CD4-positive, alpha-beta T cell (primary cell): ENCODE results near the gene MEIOSIN. TPM values are rescaled to one million over a fixed set of nuclear protein-coding genes. Genes with fewer than 3 reads are reported as not detected.
"Not testable (repeated sequence)": the region's sequence is repeated elsewhere in the genome, so short reads cannot be mapped to it uniquely, and the experiment has no call there.

ENCODE experiments used
- ATAC-seq: fragments of 200-7000 bp; cut with Tn5 transposase; one replicate; pipeline ENCODE4 v1.10.0; 2022; ENCODE audit warnings: mild to moderate bottlenecking; ENCODE audit not compliant: poor library complexity
- CTCF ChIA-PET: fragments of 350-600 bp; sonication (Branson Sonifier 250); formaldehyde crosslinking; loops from one replicate; lab custom pipeline; 2021; ENCODE audit warnings: antibody characterized with exemption, inconsistent platforms; lab: Charles Lee
- POLR2A ChIA-PET: fragments of 350-600 bp; sonication (Branson Sonifier 250); formaldehyde crosslinking; loops from one replicate; lab custom pipeline; 2021; ENCODE audit warnings: antibody characterized with exemption, inconsistent platforms; lab: Charles Lee
- DNase-seq, 14 experiments: peaks; one replicate each; pipeline ENCODE4 v3.0.0-alpha.2; 2013 to 2020; ENCODE audit warnings: mixed read lengths in 2 of 14
- H3K27ac ChIP-seq, 2 donors: one replicate each; pipeline versions ENCODE4 v1.5.1 to v1.7.0; 2013; ENCODE audit warnings: low read length in 2 of 2, low read depth in 1 of 2, mild to moderate bottlenecking in 1 of 2
- H3K27me3 ChIP-seq, 2 experiments: 1 replicate in 1 of 2; 2 replicates in 1 of 2; pipeline versions ENCODE4 v1.6.1 to v1.7.0; 2013; ENCODE audit warnings: low read length in 2 of 2, control low read depth in 1 of 2, mild to moderate bottlenecking in 1 of 2, moderate library complexity in 1 of 2; ENCODE audit not compliant: insufficient read depth in 2 of 2, control insufficient read depth in 1 of 2
- H3K36me3 ChIP-seq: one replicate; pipeline ENCODE4 v1.6.1; 2013; ENCODE audit warnings: low read length, control low read depth; ENCODE audit not compliant: insufficient read depth
- H3K4me1 ChIP-seq: one replicate; pipeline ENCODE4 v1.6.1; 2013; ENCODE audit warnings: low read length, control low read depth; ENCODE audit not compliant: insufficient read depth
- H3K4me3 ChIP-seq: one replicate; pipeline ENCODE4 v1.5.1; 2013; ENCODE audit warnings: mild to moderate bottlenecking, low read length, moderate library complexity
- H3K9me3 ChIP-seq, 2 experiments: 1 replicate in 1 of 2; 2 replicates in 1 of 2; pipeline versions ENCODE4 v1.6.1 to v1.7.0; 2013; ENCODE audit warnings: low read length in 2 of 2, mild to moderate bottlenecking in 2 of 2, control low read depth in 1 of 2, moderate library complexity in 1 of 2; ENCODE audit not compliant: control insufficient read depth in 1 of 2, insufficient read depth in 1 of 2
- H3K27ac Mint-ChIP-seq: one replicate; pipeline ENCODE4 v1.8.0; 2020; ENCODE audit warnings: mixed read lengths
- H3K27me3 Mint-ChIP-seq: one replicate; pipeline ENCODE4 v1.8.0; 2021; ENCODE audit warnings: mixed read lengths
- H3K36me3 Mint-ChIP-seq: one replicate; pipeline ENCODE4 v1.8.0; 2021; ENCODE audit warnings: low read depth, mixed read lengths
- H3K4me1 Mint-ChIP-seq: one replicate; pipeline ENCODE4 v1.8.0; 2021; ENCODE audit warnings: low read depth, mixed read lengths
- H3K4me3 Mint-ChIP-seq: one replicate; pipeline ENCODE4 v1.8.0; 2020; ENCODE audit warnings: mild to moderate bottlenecking, mixed read lengths
- H3K9me3 Mint-ChIP-seq: one replicate; pipeline ENCODE4 v1.8.0; 2020; ENCODE audit warnings: mixed read lengths
- CTCF ChIP-seq: fragments of 200-600 bp; IDR thresholded peaks from one replicate; pipeline ENCODE4 v1.8.0; 2022; ENCODE audit warnings: antibody characterized with exemption, mild to moderate bottlenecking
- intact Hi-C, 2 experiments: fragments of 100-400 bp; cut with DNase I in 1 of 2; cut with micrococcal nuclease in 1 of 2; formaldehyde crosslinking; loops; one replicate each; pipeline versions ENCODE4 v1.15.1 to v1.9.0; 2023 to 2025; cut with DNase I, micrococcal nuclease
- total RNA-seq, 174 experiments: library from RNA in 2 of 174; stranded (reverse) in 2 of 174; gene quantifications; one replicate each; pipeline ENCODE4 v1.2.3 and lab custom pipeline; 2021 to 2026

Gene MEIOSIN
- total RNA-seq, 2 experiments from 2014 or later, result not detected

- H3K36me3 Mint-ChIP-seq, result no peaks in the 10 kb centered on the region
- Histone ChIP-seq H3K4me1 (peaks cover 7% of the 10 kb centered on the region), H3K27me3 (peaks cover 28 to 33% of the 10 kb centered on the region in 2 experiments), H3K27ac (no peak overlapping the region), H3K36me3 (no peaks in the 10 kb centered on the region), H3K9me3 (no peaks in the 10 kb centered on the region), H3K4me3 (no peak overlapping the region)
- DNase-seq (peak in 13 of 14 experiments; percentile 33 to 82 (median 52)), ATAC-seq (peak; percentile 96)
- H3K9me3 Mint-ChIP-seq, result no peaks in the 10 kb centered on the region
- peak; percentile 91 for TF ChIP-seq CTCF
- CTCF ChIA-PET, result interaction anchor here (0.6 to 7.0 kb wide), 9 partner anchors 9 to 371 kb away, joined by 3 to 172 read pairs (median 5); partner anchors contain the start of genes FBXO46, QPCTL and SIX5
- H3K4me3 Mint-ChIP-seq, result no peak overlapping the region
- no peak overlapping the region for H3K27ac Mint-ChIP-seq
- peaks cover 39% of the 10 kb centered on the region for H3K27me3 Mint-ChIP-seq
- POLR2A ChIA-PET, result interaction anchor here (0.9 to 3.6 kb wide), 5 partner anchors 20 to 86 kb away, joined by 3 to 52 read pairs (median 3); partner anchors contain the start of gene SIX5
- H3K4me1 Mint-ChIP-seq, result peaks cover 11% of the 10 kb centered on the region
- intact Hi-C loops, result loop anchor here (1.0 to 10.0 kb wide), 2 partner anchors 29 to 196 kb away; partner anchors contain the start of gene CCDC61 (in 1 of the 2)
Observed at GRCh38 chr19:45798995-45799517, 65.8 kb downstream of the MEIOSIN start.

DNA sequence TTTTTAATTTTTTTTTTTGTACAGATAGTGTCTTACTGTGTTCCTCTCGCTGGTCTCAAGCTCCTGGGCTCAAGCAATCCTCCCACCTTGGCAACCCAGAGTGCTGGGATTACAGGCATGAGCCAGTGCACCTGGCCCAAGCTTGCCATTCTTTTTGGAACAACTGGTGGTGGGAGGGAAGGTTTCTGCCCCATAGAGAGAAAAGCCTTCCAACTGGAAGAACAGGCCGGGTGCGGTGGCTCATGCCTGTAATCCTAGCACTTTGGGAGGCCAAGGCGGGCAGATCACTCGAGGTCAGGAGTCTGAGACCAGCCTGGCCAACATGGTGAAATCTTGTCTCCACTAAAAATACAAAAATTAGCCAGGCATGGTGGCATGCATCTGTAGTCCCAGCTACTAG, 66.3 kb downstream of the MEIOSIN start:
- not testable (repeated sequence) for H3K4me3 ChIP-seq, H3K4me3 Mint-ChIP-seq, H3K27ac Mint-ChIP-seq, H3K36me3 Mint-ChIP-seq, H3K27ac ChIP-seq, H3K36me3 ChIP-seq, H3K9me3 ChIP-seq, DNase-seq, H3K4me1 ChIP-seq, H3K4me1 Mint-ChIP-seq, H3K9me3 Mint-ChIP-seq, ATAC-seq
- ChIA-PET POLR2A (interaction anchor here (0.9 to 3.6 kb wide), 5 partner anchors 20 to 86 kb away, joined by 3 to 52 read pairs (median 3); partner anchors contain the start of gene SIX5), CTCF (interaction anchor here (0.6 to 7.0 kb wide), 8 partner anchors 9 to 106 kb away, joined by 3 to 172 read pairs (median 7); partner anchors contain the start of genes FBXO46, QPCTL and SIX5)
- intact Hi-C loops, result loop anchor here (1.0 to 10.0 kb wide), 2 partner anchors 29 to 195 kb away; partner anchors contain the start of gene CCDC61 (in 1 of the 2)
- H3K27me3 Mint-ChIP-seq, result peaks cover 38% of the 10 kb centered on the region
- peaks cover 26 to 28% of the 10 kb centered on the region in 2 experiments for H3K27me3 ChIP-seq

GRCh38 chr19:45800070-45800553, 66.9 kb downstream of the MEIOSIN start:
- peak in 1 of 14 experiments; percentile 23 for DNase-seq
- H3K9me3 Mint-ChIP-seq, result no peaks in the 10 kb centered on the region
- Histone ChIP-seq H3K36me3 (no peaks in the 10 kb centered on the region), H3K9me3 (no peaks in the 10 kb centered on the region), H3K4me1 (peaks cover 7% of the 10 kb centered on the region), H3K4me3 (no peak overlapping the region), H3K27me3 (peaks cover 21 to 23% of the 10 kb centered on the region in 2 experiments), H3K27ac (no peak overlapping the region)
- no peak overlapping the region for H3K27ac Mint-ChIP-seq
- CTCF ChIA-PET, result interaction anchor here (1.7 to 7.0 kb wide), 5 partner anchors 17 to 107 kb away, joined by 5 to 172 read pairs (median 10); partner anchors contain the start of genes FBXO46, QPCTL and SIX5
- no peak for TF ChIP-seq CTCF
- ATAC-seq, result no peak
- peaks cover 32% of the 10 kb centered on the region for H3K27me3 Mint-ChIP-seq
- POLR2A ChIA-PET, result interaction anchor here (1.3 to 3.6 kb wide), 2 partner anchors 30 to 85 kb away, joined by 3 to 52 read pairs; partner anchors contain the start of gene SIX5
- peaks cover 5% of the 10 kb centered on the region for H3K4me1 Mint-ChIP-seq
- no peaks in the 10 kb centered on the region for H3K36me3 Mint-ChIP-seq
- intact Hi-C loops, result no loop called here
- H3K4me3 Mint-ChIP-seq, result no peak overlapping the region
